Measurements from ENCODE around the gene SNAPIN. TPM values are rescaled to one million over a fixed set of nuclear protein-coding genes. Genes with fewer than 3 reads are reported as not detected.
"Not testable (repeated sequence)": the region's sequence is repeated elsewhere in the genome, so short reads cannot be mapped to it uniquely, and the experiment has no call there.

Gene SNAPIN
- total RNA-seq, 1 experiment from 2014 or later = 46.8 TPM

- intact Hi-C loops (cut with micrococcal nuclease; ENCODE audit: unreplicated experiment) = no loop called here
- no peak overlapping the region for H3K4me3 Mint-ChIP-seq (ENCODE audit: low read depth, unreplicated experiment)
- H3K4me1 Mint-ChIP-seq (ENCODE audit: low read depth, unreplicated experiment) = peaks cover 8% of the 10 kb centered on the region
- H3K36me3 Mint-ChIP-seq (ENCODE audit: insufficient read depth, unreplicated experiment) = peaks cover 72% of the 10 kb centered on the region
- no peaks in the 10 kb centered on the region for H3K9me3 Mint-ChIP-seq (ENCODE audit: low read depth, unreplicated experiment)
- CTCF ChIA-PET = no interaction called here
- DNase-seq = no peak
- BruUV-seq (replicated peaks) = TSS peak; percentile 3
- no peak overlapping the region for H3K27ac Mint-ChIP-seq (ENCODE audit: unreplicated experiment)
- no peaks in the 10 kb centered on the region for H3K27me3 Mint-ChIP-seq (ENCODE audit: unreplicated experiment)
- TF ChIP-seq CTCF (IDR thresholded peaks at IDR 0.05; ENCODE audit: unreplicated experiment) = no peak
These were observed 2.7 kb downstream of the SNAPIN start for GRCh38 chr1:153661111-153661708.

GRCh38 chr1:153662269-153662668 lies 3.8 kb downstream of the SNAPIN start:
- Mint-ChIP-seq H3K36me3 (ENCODE audit: insufficient read depth, unreplicated experiment) (peaks cover 77% of the 10 kb centered on the region), H3K27me3 (ENCODE audit: unreplicated experiment) (no peaks in the 10 kb centered on the region), H3K4me1 (ENCODE audit: low read depth, unreplicated experiment) (peaks cover 8% of the 10 kb centered on the region), H3K4me3 (ENCODE audit: low read depth, unreplicated experiment) (no peak overlapping the region), H3K27ac (ENCODE audit: unreplicated experiment) (no peak overlapping the region), H3K9me3 (ENCODE audit: low read depth, unreplicated experiment) (no peaks in the 10 kb centered on the region)
- CTCF ChIA-PET = no interaction called here
- TSS peak; percentile 34 for BruUV-seq (replicated peaks)
- intact Hi-C loops (cut with micrococcal nuclease; ENCODE audit: unreplicated experiment) = no loop called here
- no peak for DNase-seq
- no peak for TF ChIP-seq CTCF (IDR thresholded peaks at IDR 0.05; ENCODE audit: unreplicated experiment)

- no peak for DNase-seq
- intact Hi-C loops (cut with micrococcal nuclease; ENCODE audit: unreplicated experiment) = no loop called here
- Mint-ChIP-seq H3K4me3 (ENCODE audit: low read depth, unreplicated experiment) (no peak overlapping the region), H3K27me3 (ENCODE audit: unreplicated experiment) (no peaks in the 10 kb centered on the region), H3K4me1 (ENCODE audit: low read depth, unreplicated experiment) (peaks cover 8% of the 10 kb centered on the region), H3K27ac (ENCODE audit: unreplicated experiment) (no peak overlapping the region), H3K9me3 (ENCODE audit: low read depth, unreplicated experiment) (no peaks in the 10 kb centered on the region), H3K36me3 (ENCODE audit: insufficient read depth, unreplicated experiment) (peaks cover 76% of the 10 kb centered on the region)
- CTCF ChIA-PET = interaction anchor here (0.7 kb wide), 1 partner anchor 20 kb away, joined by 3 read pairs; no protein-coding TSS in a partner anchor
- no TSS peak for BruUV-seq (replicated peaks)
- TF ChIP-seq CTCF (IDR thresholded peaks at IDR 0.05; ENCODE audit: unreplicated experiment) = no peak
These were observed 4.7 kb downstream of the SNAPIN start for GRCh38 chr1:153663211-153663610.

GRCh38 chr1:153667439-153667838 lies 8.9 kb downstream of the SNAPIN start:
- intact Hi-C loops (cut with micrococcal nuclease; ENCODE audit: unreplicated experiment) = no loop called here
- Mint-ChIP-seq H3K4me3 (ENCODE audit: low read depth, unreplicated experiment) (no peak overlapping the region), H3K36me3 (ENCODE audit: insufficient read depth, unreplicated experiment) (peaks cover 43% of the 10 kb centered on the region)

GRCh38 chr1:153668672-153669071 lies 10.2 kb downstream of the SNAPIN start:
- Mint-ChIP-seq H3K27ac (ENCODE audit: unreplicated experiment) (peak overlapping the region; percentile 50), H3K4me1 (ENCODE audit: low read depth, unreplicated experiment) (peaks cover 11% of the 10 kb centered on the region), H3K36me3 (ENCODE audit: insufficient read depth, unreplicated experiment) (peaks cover 31% of the 10 kb centered on the region), H3K4me3 (ENCODE audit: low read depth, unreplicated experiment) (peak overlapping the region; percentile 4)
- H3K9me3 Mint-ChIP-seq (ENCODE audit: low read depth, unreplicated experiment); DNase-seq; BruUV-seq (replicated peaks); H3K27me3 Mint-ChIP-seq (ENCODE audit: unreplicated experiment); CTCF ChIA-PET; intact Hi-C loops (cut with micrococcal nuclease; ENCODE audit: unreplicated experiment): not testable (repeated sequence)

More at GRCh38 chr1:153667439-153667838, 8.9 kb downstream of the SNAPIN start:
- no peaks in the 10 kb centered on the region for H3K9me3 Mint-ChIP-seq (ENCODE audit: low read depth, unreplicated experiment)
- H3K27me3 Mint-ChIP-seq (ENCODE audit: unreplicated experiment) = no peaks in the 10 kb centered on the region
- peaks cover 11% of the 10 kb centered on the region for H3K4me1 Mint-ChIP-seq (ENCODE audit: low read depth, unreplicated experiment)
- CTCF ChIA-PET = no interaction called here
- DNase-seq = no peak
- no peak overlapping the region for H3K27ac Mint-ChIP-seq (ENCODE audit: unreplicated experiment)
- no peak for TF ChIP-seq CTCF (IDR thresholded peaks at IDR 0.05; ENCODE audit: unreplicated experiment)
- BruUV-seq (replicated peaks) = no TSS peak
